ENCODE data around the gene LMBR1L. TPM values are rescaled to one million over a fixed set of nuclear protein-coding genes. Genes with fewer than 3 reads are reported as not detected.
A peak's percentile ranks its signal among the peaks of the same experiment; 100 is the strongest.

LMBR1L gene
- total RNA-seq, 1 experiment from 2014 or later: 47.2 TPM

- no peaks in the 10 kb centered on the region for H3K4me1 ChIP-seq (ENCODE audit: insufficient read depth, low read length, poor library complexity, severe bottlenecking)
- H3K27me3 ChIP-seq (replicated peaks; ENCODE audit: insufficient read depth, low read depth, low read length, poor library complexity): no peaks in the 10 kb centered on the region
- POLR2A ChIA-PET (ENCODE audit: low non-redundant PET): interaction anchor here (0.6 kb wide), 1 partner anchor 297 kb away, joined by 3 read pairs; the partner anchor contains the start of gene SPATS2
- intact Hi-C loops (cut with micrococcal nuclease; ENCODE audit: unreplicated experiment): no loop called here
- H3K27ac ChIP-seq (ENCODE audit: low read depth, low read length, poor library complexity, severe bottlenecking): peak within 1 kb of the TSS; percentile 21
- H3K36me3 ChIP-seq (ENCODE audit: insufficient read depth, low read length, poor library complexity, severe bottlenecking): no peaks in the 10 kb centered on the region
- peak; percentile 99 for DNase-seq (ENCODE audit: low spot score)
- H3K9me3 ChIP-seq (ENCODE audit: low read depth, low read length, poor library complexity, severe bottlenecking): no peaks in the 10 kb centered on the region
- no TSS peak for BruUV-seq (replicated peaks)
- CTCF ChIA-PET: interaction anchor here (0.6 to 1.4 kb wide), 2 partner anchors 18 to 19 kb away, joined by 3 to 4 read pairs; no protein-coding TSS in a partner anchor
- TF ChIP-seq, protein P1, sequence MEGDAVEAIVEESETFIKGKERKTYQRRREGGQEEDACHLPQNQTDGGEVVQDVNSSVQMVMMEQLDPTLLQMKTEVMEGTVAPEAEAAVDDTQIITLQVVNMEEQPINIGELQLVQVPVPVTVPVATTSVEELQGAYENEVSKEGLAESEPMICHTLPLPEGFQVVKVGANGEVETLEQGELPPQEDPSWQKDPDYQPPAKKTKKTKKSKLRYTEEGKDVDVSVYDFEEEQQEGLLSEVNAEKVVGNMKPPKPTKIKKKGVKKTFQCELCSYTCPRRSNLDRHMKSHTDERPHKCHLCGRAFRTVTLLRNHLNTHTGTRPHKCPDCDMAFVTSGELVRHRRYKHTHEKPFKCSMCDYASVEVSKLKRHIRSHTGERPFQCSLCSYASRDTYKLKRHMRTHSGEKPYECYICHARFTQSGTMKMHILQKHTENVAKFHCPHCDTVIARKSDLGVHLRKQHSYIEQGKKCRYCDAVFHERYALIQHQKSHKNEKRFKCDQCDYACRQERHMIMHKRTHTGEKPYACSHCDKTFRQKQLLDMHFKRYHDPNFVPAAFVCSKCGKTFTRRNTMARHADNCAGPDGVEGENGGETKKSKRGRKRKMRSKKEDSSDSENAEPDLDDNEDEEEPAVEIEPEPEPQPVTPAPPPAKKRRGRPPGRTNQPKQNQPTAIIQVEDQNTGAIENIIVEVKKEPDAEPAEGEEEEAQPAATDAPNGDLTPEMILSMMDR (conservative IDR thresholded peaks at IDR 0.05; ENCODE audit: low read depth, low read length): 0 out of 2 replicates have a peak, but pooled peaks have one; percentile 29
- TF ChIP-seq EZH2 (IDR thresholded peaks at IDR 0.05; ENCODE audit: borderline replicate concordance, low read depth, low read length, poor library complexity, severe bottlenecking): no peak
- peak within 1 kb of the TSS; percentile 94 for H3K4me3 ChIP-seq (ENCODE audit: low read depth, low read length, poor library complexity, severe bottlenecking)
Measured at GRCh38 chr12:49069507-49070346, 40.9 kb downstream of the LMBR1L start, which contains the start of gene RHEBL1. TSS of gene RHEBL1 (minus strand) at chr12:49069979. CDS start at chr12:49069785, 194 bp downstream.

DNA sequence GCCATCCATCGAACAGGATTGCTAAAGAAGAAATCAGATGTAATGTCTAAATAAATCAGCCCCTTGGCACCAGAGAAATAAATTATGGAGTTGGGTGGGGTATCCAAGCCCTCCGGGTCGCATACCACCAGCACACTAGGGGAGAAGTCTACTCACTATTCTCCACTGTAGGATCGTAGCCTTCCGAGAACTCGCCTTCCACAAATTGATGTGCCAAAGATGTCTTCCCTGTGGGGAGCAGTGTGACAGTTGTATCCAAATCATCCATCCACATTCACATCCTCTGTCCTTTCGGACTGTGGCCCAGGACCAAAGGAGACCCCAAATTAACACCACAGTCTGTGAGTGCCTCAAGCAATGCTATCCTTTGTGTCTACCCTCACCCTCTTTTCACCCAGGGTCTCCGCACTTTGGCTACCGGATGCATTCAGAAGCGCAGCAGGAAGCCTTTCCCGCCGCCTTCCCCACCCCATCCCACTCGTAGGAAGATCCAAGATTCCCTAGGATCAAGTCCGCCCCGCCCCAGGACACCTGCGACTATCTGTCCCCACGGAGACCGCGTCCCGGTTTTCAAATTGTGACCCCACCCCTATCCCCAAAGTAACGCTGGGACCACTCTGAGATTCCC is 41.7 kb downstream of the LMBR1L start:
- no peak overlapping the region for H3K27ac ChIP-seq (ENCODE audit: low read depth, low read length, poor library complexity, severe bottlenecking)
- intact Hi-C loops (cut with micrococcal nuclease; ENCODE audit: unreplicated experiment): no loop called here
- peak overlapping the region; percentile 94 for H3K4me3 ChIP-seq (ENCODE audit: low read depth, low read length, poor library complexity, severe bottlenecking)
- no peaks in the 10 kb centered on the region for H3K4me1 ChIP-seq (ENCODE audit: insufficient read depth, low read length, poor library complexity, severe bottlenecking)
- H3K36me3 ChIP-seq (ENCODE audit: insufficient read depth, low read length, poor library complexity, severe bottlenecking): no peaks in the 10 kb centered on the region
- BruUV-seq (replicated peaks): no TSS peak
- ChIA-PET CTCF (interaction anchor here (1.2 to 1.4 kb wide), 2 partner anchors 20 to 29 kb away, joined by 4 to 5 read pairs; no protein-coding TSS in a partner anchor), POLR2A (ENCODE audit: low non-redundant PET) (no interaction called here)
- no peak for DNase-seq (ENCODE audit: low spot score)
- TF ChIP-seq, protein P1 (conservative IDR thresholded peaks at IDR 0.05; ENCODE audit: low read depth, low read length): no peak
- no peak for TF ChIP-seq EZH2 (IDR thresholded peaks at IDR 0.05; ENCODE audit: borderline replicate concordance, low read depth, low read length, poor library complexity, severe bottlenecking)
- no peaks in the 10 kb centered on the region for H3K27me3 ChIP-seq (replicated peaks; ENCODE audit: insufficient read depth, low read depth, low read length, poor library complexity)
- no peaks in the 10 kb centered on the region for H3K9me3 ChIP-seq (ENCODE audit: low read depth, low read length, poor library complexity, severe bottlenecking)

DNA sequence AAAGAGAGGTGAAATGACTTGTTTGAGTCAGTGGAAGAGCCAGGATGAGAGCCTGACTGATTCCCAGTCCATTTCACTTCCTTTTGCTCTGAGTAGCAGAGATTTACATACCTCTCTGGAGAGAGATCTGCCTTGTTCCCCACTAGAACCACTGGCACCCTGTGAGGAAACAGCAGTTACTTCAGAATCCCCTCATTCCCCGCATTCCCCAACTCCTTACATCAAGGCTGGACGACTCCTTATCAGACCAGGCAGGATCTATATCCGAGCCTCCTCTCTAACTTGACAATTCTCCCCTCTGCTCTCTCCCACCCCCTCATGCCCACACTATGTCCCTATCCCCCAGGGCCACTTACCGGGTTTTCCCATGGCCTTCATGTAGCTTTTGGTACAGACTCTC is 44.5 kb downstream of the LMBR1L start:
- no peak overlapping the region for H3K4me3 ChIP-seq (ENCODE audit: low read depth, low read length, poor library complexity, severe bottlenecking)
- no peak overlapping the region for H3K27ac ChIP-seq (ENCODE audit: low read depth, low read length, poor library complexity, severe bottlenecking)
- intact Hi-C loops (cut with micrococcal nuclease; ENCODE audit: unreplicated experiment): no loop called here
- no peaks in the 10 kb centered on the region for H3K27me3 ChIP-seq (replicated peaks; ENCODE audit: insufficient read depth, low read depth, low read length, poor library complexity)
- TF ChIP-seq, protein P1 (conservative IDR thresholded peaks at IDR 0.05; ENCODE audit: low read depth, low read length): no peak
- TF ChIP-seq EZH2 (IDR thresholded peaks at IDR 0.05; ENCODE audit: borderline replicate concordance, low read depth, low read length, poor library complexity, severe bottlenecking): no peak
- no peaks in the 10 kb centered on the region for H3K4me1 ChIP-seq (ENCODE audit: insufficient read depth, low read length, poor library complexity, severe bottlenecking)
- no peak for DNase-seq (ENCODE audit: low spot score)
- no peaks in the 10 kb centered on the region for H3K9me3 ChIP-seq (ENCODE audit: low read depth, low read length, poor library complexity, severe bottlenecking)
- ChIA-PET CTCF (no interaction called here), POLR2A (ENCODE audit: low non-redundant PET) (no interaction called here)
- no peaks in the 10 kb centered on the region for H3K36me3 ChIP-seq (ENCODE audit: insufficient read depth, low read length, poor library complexity, severe bottlenecking)
- BruUV-seq (replicated peaks): no TSS peak

All from A673 (cell line).